ENCODE measurements around the gene TRIM63. TPM values are rescaled to one million over a fixed set of nuclear protein-coding genes. Genes with fewer than 3 reads are reported as not detected.

The TRIM63 gene
- total and polyA plus RNA-seq, 2 of the 8 experiments (the other 6 are each of a cell fraction or from before 2014, with no cell fraction given), result not detected

GRCh38 chr1:26069941-26070295, 2.5 kb upstream of the TRIM63 start:
- DNase-seq (ENCODE audit: low read depth in 1 of 2, low spot score in 2 of 2), result no peak
- H3K56ac ChIP-seq (replicated peaks; ENCODE audit: insufficient read length, low read depth, low read length), result no peak overlapping the region
- H3K4me1 ChIP-seq (replicated peaks in 1 of 4; ENCODE audit: control insufficient read depth in 3 of 4, insufficient read depth in 4 of 4, low read length in 3 of 4), result peaks cover 0 to 2% (median 0%) of the 10 kb centered on the region in 4 experiments; a peak in 1 of 7 replicates
- H3K14ac ChIP-seq (ENCODE audit: insufficient read length), result no peak overlapping the region
- no peak overlapping the region for H3K4ac ChIP-seq (replicated peaks; ENCODE audit: insufficient read length, low read depth, low read length)
- H3K27me3 ChIP-seq (replicated peaks in 1 of 4; ENCODE audit: control insufficient read depth in 3 of 4, extremely low read depth in 1 of 4, insufficient read depth in 3 of 4, low read length in 3 of 4), result no peaks in the 10 kb centered on the region
- no peaks in the 10 kb centered on the region for H4K20me1 ChIP-seq (replicated peaks in 1 of 2; ENCODE audit: control insufficient read depth in 1 of 2, insufficient read depth in 2 of 2, low read length in 2 of 2)
- no peak overlapping the region for H2BK5ac ChIP-seq (ENCODE audit: low read depth, low read length)
- H3K23me2 ChIP-seq (ENCODE audit: low read depth, low read length), result no peaks in the 10 kb centered on the region
- no peak overlapping the region for H3K18ac ChIP-seq (ENCODE audit: extremely low read depth, low read length)
- no peak overlapping the region for H3K23ac ChIP-seq (ENCODE audit: insufficient read length)
- H2BK20ac ChIP-seq (ENCODE audit: low read length), result no peak overlapping the region
- TF ChIP-seq CHD1 (IDR thresholded peaks at IDR 0.05; ENCODE audit: low read depth, low read length), result no peak
- TF ChIP-seq BCL11A (IDR thresholded peaks at IDR 0.05; ENCODE audit: low read depth in 2 of 2, low read length in 2 of 2), result no peak
- no peak for TF ChIP-seq HDAC6 (IDR thresholded peaks at IDR 0.05; ENCODE audit: low read depth, low read length)
- no peak for TF ChIP-seq TAF1 (IDR thresholded peaks at IDR 0.05; ENCODE audit: low read depth, low read length)
- no peak for TF ChIP-seq NRF1 (IDR thresholded peaks at IDR 0.05; ENCODE audit: low read depth, low read length)
- TF ChIP-seq, protein P1, sequence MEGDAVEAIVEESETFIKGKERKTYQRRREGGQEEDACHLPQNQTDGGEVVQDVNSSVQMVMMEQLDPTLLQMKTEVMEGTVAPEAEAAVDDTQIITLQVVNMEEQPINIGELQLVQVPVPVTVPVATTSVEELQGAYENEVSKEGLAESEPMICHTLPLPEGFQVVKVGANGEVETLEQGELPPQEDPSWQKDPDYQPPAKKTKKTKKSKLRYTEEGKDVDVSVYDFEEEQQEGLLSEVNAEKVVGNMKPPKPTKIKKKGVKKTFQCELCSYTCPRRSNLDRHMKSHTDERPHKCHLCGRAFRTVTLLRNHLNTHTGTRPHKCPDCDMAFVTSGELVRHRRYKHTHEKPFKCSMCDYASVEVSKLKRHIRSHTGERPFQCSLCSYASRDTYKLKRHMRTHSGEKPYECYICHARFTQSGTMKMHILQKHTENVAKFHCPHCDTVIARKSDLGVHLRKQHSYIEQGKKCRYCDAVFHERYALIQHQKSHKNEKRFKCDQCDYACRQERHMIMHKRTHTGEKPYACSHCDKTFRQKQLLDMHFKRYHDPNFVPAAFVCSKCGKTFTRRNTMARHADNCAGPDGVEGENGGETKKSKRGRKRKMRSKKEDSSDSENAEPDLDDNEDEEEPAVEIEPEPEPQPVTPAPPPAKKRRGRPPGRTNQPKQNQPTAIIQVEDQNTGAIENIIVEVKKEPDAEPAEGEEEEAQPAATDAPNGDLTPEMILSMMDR (IDR thresholded peaks at IDR 0.05; ENCODE audit: control extremely low read depth in 1 of 3, insufficient read depth in 1 of 3, low read depth in 1 of 3, low read length in 3 of 3), result no peak
- no peak for FAIRE-seq
- H4K8ac ChIP-seq (ENCODE audit: extremely low read depth, insufficient read depth, low read length), result no peak overlapping the region
- no peak overlapping the region for H3K9ac ChIP-seq (replicated peaks in 1 of 4; ENCODE audit: extremely low read depth in 1 of 4, low read depth in 3 of 4, low read length in 3 of 4)
- H3K36me3 ChIP-seq (ENCODE audit: control insufficient read depth in 2 of 4, insufficient read depth in 4 of 4, low read length in 3 of 4), result no peaks in the 10 kb centered on the region
- ChIA-PET CTCF (ENCODE audit: partially characterized antibody) (interaction anchor here (0.6 to 1.4 kb wide), 5 partner anchors 10 to 159 kb away, joined by 3 to 5 read pairs (median 3); no protein-coding TSS in a partner anchor), POLR2A (ENCODE audit: partially characterized antibody) (interaction anchor here (1.0 to 1.7 kb wide), 2 partner anchors 36 to 41 kb away, joined by 3 to 4 read pairs; no protein-coding TSS in a partner anchor)
- no peaks in the 10 kb centered on the region for H3K79me2 ChIP-seq (ENCODE audit: control insufficient read depth in 1 of 2, insufficient read depth in 2 of 2, low read length in 2 of 2)
- H3K9me3 ChIP-seq (ENCODE audit: insufficient read depth in 2 of 2, low read depth in 1 of 2, low read length in 1 of 2), result no peaks in the 10 kb centered on the region
- no peak overlapping the region for H3K27ac ChIP-seq (ENCODE audit: low read depth, low read length)
- no peak overlapping the region for H4K91ac ChIP-seq (replicated peaks; ENCODE audit: insufficient read length, low read length)
- H3K79me1 ChIP-seq (ENCODE audit: low read depth, low read length), result no peaks in the 10 kb centered on the region
- H2BK120ac ChIP-seq (replicated peaks; ENCODE audit: low read depth, low read length), result no peak overlapping the region
- no peak overlapping the region for H2BK12ac ChIP-seq (ENCODE audit: low read depth, low read length)
- no peak overlapping the region for H4K5ac ChIP-seq (ENCODE audit: insufficient read length, low read depth, low read length)
- no peak overlapping the region for H2AK5ac ChIP-seq (ENCODE audit: low read depth, low read length)
- H2BK15ac ChIP-seq (ENCODE audit: low read length), result no peak overlapping the region
- no peak overlapping the region for H3K4me3 ChIP-seq (ENCODE audit: extremely low read depth in 1 of 4, insufficient read depth in 2 of 4, low read depth in 3 of 4, low read length in 4 of 4)
- no peak overlapping the region for H2AFZ ChIP-seq (ENCODE audit: low read length)
- WGBS, 2 experiments (ENCODE audit: extremely low coverage in 1 of 2, insufficient coverage in 1 of 2, insufficient read length in 1 of 2, insufficient replicate concordance in 2 of 2, low coverage in 1 of 2, low lambda C conversion rate in 2 of 2, missing lambda C conversion rate in 1 of 2), result 94% methylated on average over 1 of the region's 1 CpG; no CpG with 5 or more reads in 1 of the 2 experiments
- H3K4me2 ChIP-seq (ENCODE audit: insufficient read depth in 1 of 2, low read depth in 2 of 2, low read length in 2 of 2), result no peak overlapping the region

All from H1 (cell line).